T-helper 17 cell (primary cell): Measurements from ENCODE around the gene OPTN. TPM values are rescaled to one million over a fixed set of nuclear protein-coding genes. Genes with fewer than 3 reads are reported as not detected.

Source experiments
- ATAC-seq: fragments of 150-1000 bp; cut with Tn5 transposase; 2 replicates; pipeline ENCODE4 v1.10.0; 2021; ENCODE audit warnings: mild to moderate bottlenecking, moderate library complexity
- DNase-seq, 3 donors: peaks; one replicate each; pipeline versions ENCODE4 v3.0.0 to v3.0.0-alpha.2; 2020 to 2021
- H3K9me3 ChIP-seq: one replicate; pipeline ENCODE4 v1.7.0; 2013; ENCODE audit warnings: low read length, mild to moderate bottlenecking; ENCODE audit not compliant: control insufficient read depth, poor library complexity, severe bottlenecking
- H3K27ac Mint-ChIP-seq: one replicate; pipeline ENCODE4 v1.8.0; 2022; ENCODE audit warnings: mild to moderate bottlenecking, moderate library complexity, mixed read lengths
- H3K27me3 Mint-ChIP-seq: one replicate; pipeline ENCODE4 v1.8.0; 2022; ENCODE audit warnings: mixed read lengths
- H3K36me3 Mint-ChIP-seq: one replicate; pipeline ENCODE4 v1.8.0; 2022; ENCODE audit warnings: low read depth, mixed read lengths
- H3K4me1 Mint-ChIP-seq: one replicate; pipeline ENCODE4 v1.8.0; 2022; ENCODE audit warnings: mild to moderate bottlenecking, mixed read lengths
- H3K4me3 Mint-ChIP-seq: one replicate; pipeline ENCODE4 v1.8.0; 2022; ENCODE audit warnings: mild to moderate bottlenecking, moderate library complexity, mixed read lengths
- total RNA-seq, 4 donors: library from RNA in 2 of 4; stranded (reverse) in 2 of 4; gene quantifications; one replicate each; pipeline ENCODE4 v1.2.3 and lab custom pipeline; 2022 to 2026

OPTN gene
- total RNA-seq, 2 donors from 2014 or later: 158 to 160 TPM

GRCh38 chr10:13184730-13185514 is 85.0 kb downstream of the OPTN start:
- Mint-ChIP-seq H3K27ac (no peak overlapping the region), H3K27me3 (no peaks in the 10 kb centered on the region), H3K36me3 (no peaks in the 10 kb centered on the region), H3K4me1 (peaks cover 2% of the 10 kb centered on the region), H3K4me3 (no peak overlapping the region)
- DNase-seq: no peak
- no peak for ATAC-seq
- no peaks in the 10 kb centered on the region for H3K9me3 ChIP-seq

DNA sequence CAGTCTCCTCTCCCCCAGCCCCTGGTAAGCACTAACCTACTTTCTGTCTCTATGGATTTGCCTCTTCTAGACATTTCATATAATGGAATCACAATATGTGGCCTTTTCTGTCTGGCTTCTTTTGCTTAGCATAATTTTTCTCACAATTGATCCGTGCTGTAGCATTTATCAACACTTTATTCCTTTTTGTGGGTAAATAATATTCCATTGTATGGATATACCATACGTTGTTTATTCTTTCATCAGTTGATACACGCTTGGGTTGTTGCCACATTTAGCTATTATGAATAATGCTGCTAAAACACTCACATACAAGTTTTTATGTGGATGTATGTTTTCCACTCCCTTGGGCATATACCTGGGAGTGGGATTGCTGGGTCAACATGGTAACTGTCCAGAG is 87.2 kb downstream of the OPTN start:
- DNase-seq: no peak
- ATAC-seq: no peak
- no peak overlapping the region for H3K27ac Mint-ChIP-seq
- no peaks in the 10 kb centered on the region for H3K27me3 Mint-ChIP-seq
- H3K36me3 Mint-ChIP-seq: no peaks in the 10 kb centered on the region
- no peaks in the 10 kb centered on the region for H3K4me1 Mint-ChIP-seq
- H3K9me3 ChIP-seq: no peaks in the 10 kb centered on the region
- no peak overlapping the region for H3K4me3 Mint-ChIP-seq

Other genes with a start within 250 kb of the OPTN start
- under 1 TPM in 1 of 2 donors, not detected in 1; 0.99 TPM for gene CCDC3, start 98.5 kb upstream of the OPTN start, total RNA-seq
- gene MCM10, start 61.4 kb downstream of the OPTN start, total RNA-seq: under 1 TPM; 0.34 to 0.47 TPM
- gene UCMA, start 134.2 kb downstream of the OPTN start, total RNA-seq: not detected
- 10 to 100 TPM; 10.9 to 14.6 TPM for gene PHYH, start 199.9 kb downstream of the OPTN start, total RNA-seq
- gene SEPHS1, start 248.1 kb downstream of the OPTN start, total RNA-seq: 10 to 100 TPM; 18.9 to 20.2 TPM